BLaER1 (cell line): Measurements from ENCODE around the gene ALOX15.
"Not testable (repeated sequence)": the region's sequence is repeated elsewhere in the genome, so short reads cannot be mapped to it uniquely, and the experiment has no call there.

Source experiments
- H3K27ac ChIP-seq: shearing (Covaris generic); formaldehyde crosslinking; 2 replicates; pipeline ENCODE4 v1.8.1; 2022
- H3K27me3 ChIP-seq: shearing (Covaris generic); formaldehyde crosslinking; 2 replicates; pipeline ENCODE4 v1.8.1; 2022
- H3K36me3 ChIP-seq: shearing (Covaris generic); formaldehyde crosslinking; 2 replicates; pipeline ENCODE4 v1.8.1; 2022
- H3K4me1 ChIP-seq: shearing (Covaris generic); formaldehyde crosslinking; 2 replicates; pipeline ENCODE4 v1.8.1; 2022
- H3K4me2 ChIP-seq: shearing (Covaris generic); formaldehyde crosslinking; 2 replicates; pipeline ENCODE4 v1.8.1; 2022
- H3K4me3 ChIP-seq: shearing (Covaris generic); formaldehyde crosslinking; 2 replicates; pipeline ENCODE4 v1.8.1; 2022
- H3K9ac ChIP-seq: shearing (Covaris generic); formaldehyde crosslinking; 2 replicates; pipeline ENCODE4 v1.8.1; 2022
- H3K9me3 ChIP-seq: shearing (Covaris generic); formaldehyde crosslinking; 2 replicates; pipeline ENCODE4 v1.8.1; 2022
- H4K20me1 ChIP-seq: shearing (Covaris generic); formaldehyde crosslinking; 2 replicates; pipeline ENCODE4 v1.8.1; 2022
- Cebpa-rat ChIP-seq: shearing (Covaris generic); IDR thresholded peaks from 2 replicates; pipeline ENCODE4 v1.8.1; 2022

Gene ALOX15

DNA sequence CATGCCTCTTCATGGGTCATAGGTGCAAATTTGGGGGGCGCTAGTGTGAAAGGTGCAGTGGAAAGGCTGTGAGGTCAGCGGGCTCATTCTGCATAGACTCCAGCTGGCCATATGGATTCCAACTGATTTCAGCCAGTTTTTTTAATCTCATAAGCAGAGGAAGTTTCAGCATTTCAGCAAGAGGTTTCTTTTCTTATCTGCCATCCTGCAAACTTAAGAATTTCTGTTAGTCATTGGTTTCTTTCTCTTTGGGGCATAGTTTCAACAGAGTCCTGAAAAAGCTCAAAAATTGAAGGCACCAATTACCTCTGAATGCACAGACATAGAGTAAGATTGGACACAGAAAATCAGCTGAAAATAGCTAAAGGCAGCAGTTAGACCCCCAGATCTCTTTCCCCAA is 16.2 kb upstream of the ALOX15 start:
- H3K27me3 ChIP-seq = no peaks in the 10 kb centered on the region
- H3K9me3 ChIP-seq = peaks cover 15% of the 10 kb centered on the region
- no peak overlapping the region for H3K9ac ChIP-seq
- no peak overlapping the region for H3K27ac ChIP-seq
- H3K4me3 ChIP-seq = no peak overlapping the region
- no peaks in the 10 kb centered on the region for H4K20me1 ChIP-seq
- H3K4me1 ChIP-seq = peaks cover 4% of the 10 kb centered on the region
- H3K36me3 ChIP-seq = no peaks in the 10 kb centered on the region
- no peak for TF ChIP-seq Cebpa-rat
- H3K4me2 ChIP-seq = no peak overlapping the region

DNA sequence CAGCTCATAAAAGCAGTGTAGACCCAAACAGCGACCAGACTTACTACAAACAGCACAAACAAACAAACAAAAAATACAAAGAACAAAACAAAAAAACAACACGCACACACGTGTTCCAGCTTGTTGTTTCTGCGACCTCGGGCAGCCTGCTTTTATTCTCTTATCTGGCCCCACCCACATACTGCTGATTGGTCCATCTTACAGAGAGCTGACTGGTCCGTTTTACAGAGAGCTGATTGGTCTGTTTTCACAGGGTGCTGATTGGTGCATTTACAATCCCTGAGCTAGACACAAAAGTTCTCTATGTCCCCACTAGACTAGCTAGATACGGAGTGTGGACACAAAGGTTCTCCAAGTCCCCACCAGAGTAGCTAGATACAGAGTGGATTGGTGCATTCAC is 14.5 kb upstream of the ALOX15 start:
- peaks cover 14% of the 10 kb centered on the region for H3K4me1 ChIP-seq
- H3K4me2 ChIP-seq, H3K27ac ChIP-seq, H3K9ac ChIP-seq, H3K36me3 ChIP-seq, H3K27me3 ChIP-seq, H4K20me1 ChIP-seq, H3K4me3 ChIP-seq: not testable (repeated sequence)
- H3K9me3 ChIP-seq = peaks cover 15% of the 10 kb centered on the region

DNA sequence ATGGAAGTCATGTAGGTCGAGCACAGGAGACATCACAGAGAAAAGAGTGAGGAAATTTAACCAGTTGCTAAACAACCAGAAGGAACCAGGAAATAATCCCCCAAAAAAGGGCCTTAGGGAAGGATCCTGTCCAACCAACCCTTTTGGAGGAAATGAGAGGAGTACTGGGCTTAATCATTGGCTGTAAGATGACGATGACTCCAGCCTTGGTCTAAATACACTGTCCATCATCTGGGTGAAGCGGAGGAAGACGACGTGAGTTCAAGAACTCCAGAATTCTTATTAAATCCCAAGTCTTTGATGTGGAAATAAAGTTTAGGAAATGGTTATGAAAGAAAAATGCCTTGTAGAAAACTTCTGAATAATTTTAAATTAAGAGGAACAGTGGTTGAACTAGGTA is 11.5 kb upstream of the ALOX15 start:
- Histone ChIP-seq H3K4me3 (no peak overlapping the region), H3K4me2 (peak overlapping the region; percentile 37; the same call in 1 of the 2 replicates), H4K20me1 (no peaks in the 10 kb centered on the region), H3K9ac (no peak overlapping the region), H3K36me3 (no peaks in the 10 kb centered on the region), H3K4me1 (peaks cover 14% of the 10 kb centered on the region), H3K9me3 (peaks cover 15% of the 10 kb centered on the region), H3K27ac (no peak overlapping the region), H3K27me3 (no peaks in the 10 kb centered on the region)
- TF ChIP-seq Cebpa-rat = no peak

- H3K27me3 ChIP-seq = peaks cover 7% of the 10 kb centered on the region; the same call in 1 of the 2 replicates
- H3K4me2 ChIP-seq = no peak overlapping the region
These were observed 7.3 kb upstream of the ALOX15 start for GRCh38 chr17:4648741-4649140.

DNA sequence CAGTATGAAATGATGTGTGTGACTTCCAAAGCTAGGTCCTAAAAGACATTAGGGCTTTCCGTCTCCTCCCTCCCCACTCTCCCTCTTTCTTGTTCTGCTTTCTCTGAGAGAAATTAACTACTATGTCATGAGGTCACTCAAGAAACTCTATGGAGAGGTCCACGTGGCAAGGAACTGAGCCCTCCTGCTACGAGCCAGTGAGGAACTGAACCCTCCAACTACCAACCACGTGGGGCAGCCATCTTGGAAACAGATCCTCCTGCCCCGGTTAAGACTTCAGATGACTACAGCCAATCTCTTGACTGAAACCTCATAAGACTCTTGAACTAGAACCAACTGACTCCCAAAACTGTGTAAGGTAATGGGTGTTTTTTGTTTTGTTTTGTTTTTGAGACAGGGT is 4.2 kb upstream of the ALOX15 start:
- no peak for TF ChIP-seq Cebpa-rat
- H4K20me1 ChIP-seq = peaks cover 11% of the 10 kb centered on the region; the same call in 1 of the 2 replicates
- H3K27me3 ChIP-seq = peaks cover 38% of the 10 kb centered on the region
- no peaks in the 10 kb centered on the region for H3K9me3 ChIP-seq
- H3K9ac ChIP-seq = no peak overlapping the region
- no peak overlapping the region for H3K4me3 ChIP-seq
- no peaks in the 10 kb centered on the region for H3K36me3 ChIP-seq
- no peaks in the 10 kb centered on the region for H3K4me1 ChIP-seq
- no peak overlapping the region for H3K27ac ChIP-seq
- no peak overlapping the region for H3K4me2 ChIP-seq

More at GRCh38 chr17:4648741-4649140, 7.3 kb upstream of the ALOX15 start:
- Histone ChIP-seq H4K20me1 (no peaks in the 10 kb centered on the region), H3K9ac (no peak overlapping the region), H3K4me3 (no peak overlapping the region), H3K27ac (no peak overlapping the region), H3K9me3 (no peaks in the 10 kb centered on the region), H3K36me3 (no peaks in the 10 kb centered on the region), H3K4me1 (peaks cover 14% of the 10 kb centered on the region)
- no peak for TF ChIP-seq Cebpa-rat

- TF ChIP-seq Cebpa-rat = no peak
- H3K4me3 ChIP-seq = no peak overlapping the region
- H3K4me1 ChIP-seq = no peaks in the 10 kb centered on the region
- no peak overlapping the region for H3K4me2 ChIP-seq
- no peak overlapping the region for H3K27ac ChIP-seq
- no peaks in the 10 kb centered on the region for H3K36me3 ChIP-seq
- H3K27me3 ChIP-seq = peaks cover 56% of the 10 kb centered on the region
- no peak overlapping the region for H3K9ac ChIP-seq
- no peaks in the 10 kb centered on the region for H3K9me3 ChIP-seq
- peaks cover 16% of the 10 kb centered on the region; the same call in 1 of the 2 replicates for H4K20me1 ChIP-seq
These were observed 2.2 kb upstream of the ALOX15 start for GRCh38 chr17:4643676-4644075.

DNA sequence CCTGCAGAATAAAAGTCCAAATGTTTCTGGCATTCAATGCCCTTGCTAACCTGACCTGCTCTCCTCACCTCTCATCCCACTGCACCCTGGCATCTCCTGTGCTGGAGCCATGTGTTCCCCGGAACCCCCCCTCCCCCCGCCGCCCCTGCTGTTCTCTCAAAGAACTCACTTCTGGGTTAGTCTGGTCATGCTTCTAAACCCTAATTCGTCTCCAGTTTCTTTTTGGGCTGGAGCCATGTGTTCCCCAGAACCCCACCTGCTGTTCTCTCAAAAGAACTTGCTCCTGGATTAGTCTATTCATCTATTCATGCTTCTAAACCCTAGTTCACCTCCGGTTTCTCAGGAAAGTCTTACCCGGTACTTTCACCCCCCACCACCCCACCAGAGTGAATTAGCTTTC is 808 bp upstream of the ALOX15 start:
- Histone ChIP-seq H3K9ac (no peak overlapping the region), H3K4me3 (no peak overlapping the region), H3K36me3 (no peaks in the 10 kb centered on the region), H3K27ac (no peak overlapping the region), H3K27me3 (peaks cover 60% of the 10 kb centered on the region), H3K4me1 (peaks cover 1% of the 10 kb centered on the region), H4K20me1 (peaks cover 16% of the 10 kb centered on the region; the same call in 1 of the 2 replicates), H3K4me2 (no peak overlapping the region), H3K9me3 (no peaks in the 10 kb centered on the region)
- TF ChIP-seq Cebpa-rat = no peak

DNA sequence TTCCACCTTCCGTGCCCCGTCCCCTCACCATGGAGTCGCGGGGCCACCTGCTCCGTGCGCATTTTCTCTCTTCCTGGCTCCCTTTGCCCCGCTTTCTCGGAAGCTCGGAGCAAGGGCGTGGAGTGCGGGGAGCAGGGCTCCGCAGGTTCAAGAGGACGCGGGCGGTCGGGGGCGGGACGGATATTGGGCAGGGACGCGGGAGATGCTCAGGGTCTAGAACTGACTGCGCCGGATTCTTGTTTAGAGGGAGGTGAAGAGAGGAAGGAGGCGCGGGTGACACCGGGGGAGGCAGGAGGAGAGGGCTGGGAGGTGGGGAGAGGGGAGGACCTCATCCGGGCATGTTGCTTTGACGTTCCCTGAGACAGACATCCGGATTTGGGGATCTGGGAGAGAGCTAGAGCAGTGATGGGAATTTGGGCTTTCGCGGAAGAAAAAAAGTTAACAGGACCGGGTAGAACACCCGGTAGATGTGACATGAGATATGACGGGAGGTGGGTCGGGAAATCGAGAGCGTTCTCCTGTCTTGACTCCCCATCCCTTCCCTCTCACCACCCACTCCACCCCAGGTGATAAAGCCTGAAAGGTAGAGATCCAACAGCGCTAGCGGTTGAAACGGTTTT is 799 bp downstream of the ALOX15 start:
- H3K9ac ChIP-seq = not testable (repeated sequence)

GRCh38 chr17:4639301-4640059 is 2.0 kb downstream of the ALOX15 start:
- not testable (repeated sequence) for H3K9me3 ChIP-seq, H3K4me3 ChIP-seq, H3K4me2 ChIP-seq, H3K27ac ChIP-seq, H3K9ac ChIP-seq, H3K36me3 ChIP-seq
- H3K27me3 ChIP-seq = peaks cover 60% of the 10 kb centered on the region
- H3K4me1 ChIP-seq = peaks cover 28% of the 10 kb centered on the region
- peaks cover 16% of the 10 kb centered on the region; the same call in 1 of the 2 replicates for H4K20me1 ChIP-seq

More for the DNA sequence above, 799 bp downstream of the ALOX15 start:
- H3K9me3 ChIP-seq, H3K36me3 ChIP-seq, H3K4me3 ChIP-seq, H3K4me2 ChIP-seq, H3K27ac ChIP-seq: not testable (repeated sequence)
- Histone ChIP-seq H4K20me1 (peaks cover 16% of the 10 kb centered on the region; the same call in 1 of the 2 replicates), H3K4me1 (peaks cover 17% of the 10 kb centered on the region), H3K27me3 (peaks cover 60% of the 10 kb centered on the region)

GRCh38 chr17:4638766-4639165 is 2.7 kb downstream of the ALOX15 start:
- Histone ChIP-seq H3K4me1 (peaks cover 28% of the 10 kb centered on the region), H4K20me1 (peaks cover 16% of the 10 kb centered on the region; the same call in 1 of the 2 replicates), H3K27me3 (peaks cover 53% of the 10 kb centered on the region)
- H3K9me3 ChIP-seq, H3K9ac ChIP-seq, H3K4me2 ChIP-seq, H3K36me3 ChIP-seq, H3K4me3 ChIP-seq, H3K27ac ChIP-seq: not testable (repeated sequence)
